SK-N-SH treated with all-trans-retinoic acid at 6 μM for 48 hours (cell line): Measurements from ENCODE around the gene VAMP5.
"Not testable (repeated sequence)": the region's sequence is repeated elsewhere in the genome, so short reads cannot be mapped to it uniquely, and the experiment has no call there.

Source experiments
- CREB5 ChIP-seq: fragments of 250-450 bp; sonication (Bioruptor Pico); IDR thresholded peaks from 2 replicates; pipeline ENCODE4 v1.5.1; 2020; ENCODE audit warnings: low read depth, mild to moderate bottlenecking, moderate library complexity
- CSRNP3 ChIP-seq: fragments of 250-450 bp; sonication (Bioruptor Pico); IDR thresholded peaks from 2 replicates; pipeline ENCODE4 v1.5.1; 2021; ENCODE audit warnings: mild to moderate bottlenecking, moderate library complexity
- ESRRG ChIP-seq: fragments of 250-450 bp; sonication (Bioruptor Pico); IDR thresholded peaks from 2 replicates; pipeline ENCODE4 v1.6.1; 2021; ENCODE audit warnings: mild to moderate bottlenecking
- PATZ1 ChIP-seq: fragments of 250-450 bp; sonication (Bioruptor Pico); IDR thresholded peaks from 2 replicates; pipeline ENCODE4 v1.8.0; 2020; ENCODE audit warnings: mild to moderate bottlenecking, moderate library complexity, borderline replicate concordance
- POU6F1 ChIP-seq: fragments of 250-450 bp; sonication (Bioruptor Pico); IDR thresholded peaks from 2 replicates; pipeline ENCODE4 v1.8.0; 2021; ENCODE audit warnings: low read depth, mild to moderate bottlenecking, moderate library complexity, borderline replicate concordance
- RARB ChIP-seq: fragments of 250-450 bp; sonication (Bioruptor Pico); IDR thresholded peaks from 2 replicates; pipeline ENCODE4 v1.8.0; 2021; ENCODE audit warnings: mild to moderate bottlenecking, moderate library complexity
- TOX ChIP-seq: fragments of 250-450 bp; sonication (Bioruptor Pico); IDR thresholded peaks from 2 replicates; pipeline ENCODE4 v1.8.0; 2021; ENCODE audit warnings: mild to moderate bottlenecking, moderate library complexity, borderline replicate concordance
- ZC3H10 ChIP-seq: fragments of 250-450 bp; sonication (Bioruptor Pico); IDR thresholded peaks from 2 replicates; pipeline ENCODE4 v1.5.1; 2021; ENCODE audit warnings: mild to moderate bottlenecking, moderate library complexity
- ZFP3 ChIP-seq: fragments of 250-450 bp; sonication (Bioruptor Pico); IDR thresholded peaks from 2 replicates; pipeline ENCODE4 v1.5.0; 2020; ENCODE audit warnings: mild to moderate bottlenecking, moderate library complexity
- ZFP30 ChIP-seq: fragments of 450-650 bp; formaldehyde crosslinking; IDR thresholded peaks from 2 replicates; pipeline ENCODE4 v1.5.0; 2022; ENCODE audit warnings: mild to moderate bottlenecking, moderate library complexity
- ZNF70 ChIP-seq: fragments of 450-650 bp; formaldehyde crosslinking; IDR thresholded peaks from 2 replicates; pipeline ENCODE4 v1.5.0; 2020; ENCODE audit warnings: mild to moderate bottlenecking, moderate library complexity

DNA sequence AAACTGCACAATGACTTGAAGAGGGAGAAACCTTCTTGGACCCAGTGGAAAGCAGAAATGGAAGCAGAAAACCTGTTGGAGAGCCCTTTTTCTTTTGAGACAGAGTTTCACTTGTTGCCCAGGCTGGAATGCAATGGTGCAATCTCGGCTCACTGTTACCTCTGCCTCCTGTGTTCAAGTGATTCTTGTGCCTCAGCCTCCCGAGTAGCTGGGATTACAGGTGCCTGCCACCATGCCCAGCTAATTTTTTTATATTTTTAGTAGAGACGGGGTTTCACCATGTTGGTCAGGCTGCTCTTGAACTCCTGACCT lies 19.9 kb downstream of the VAMP5 start:
- TF ChIP-seq PATZ1 (CRISPR knock-in tag); ZFP30; ZNF70 (CRISPR knock-in tag); ESRRG (CRISPR knock-in tag); POU6F1; TOX; CREB5 (CRISPR knock-in tag); RARB (CRISPR knock-in tag); ZFP3 (CRISPR knock-in tag); CSRNP3 (CRISPR knock-in tag); ZC3H10: not testable (repeated sequence)
